ENCODE data around the gene SAMD4A. TPM values are rescaled to one million over a fixed set of nuclear protein-coding genes. Genes with fewer than 3 reads are reported as not detected.

The SAMD4A gene
- total and polyA plus RNA-seq, 8 donors: 2.9 to 12.2 (median 9.4) TPM

Other genes starting within 250 kb of the SAMD4A start
- gene CDKN3, start 170.1 kb upstream of the SAMD4A start, total RNA-seq: 1 to 10 TPM in 3 of 6 donors, under 1 TPM in 2, not detected in 1; 0.66 to 1.6 (median 1.1) TPM
- 1 to 10 TPM in 1 of 2 donors, under 1 TPM in 1; 0.61 to 1.0 TPM for gene CDKN3, start 170.1 kb upstream of the SAMD4A start, polyA plus RNA-seq
- 10 to 100 TPM; 19.7 to 43.5 (median 34.7) TPM for gene CNIH1, start 125.8 kb upstream of the SAMD4A start, total RNA-seq
- gene CNIH1, start 125.8 kb upstream of the SAMD4A start, polyA plus RNA-seq: 10 to 100 TPM; 10.8 to 42.8 TPM
- 10 to 100 TPM in 5 of 6 donors, 1 to 10 TPM in 1; 6.8 to 21.7 (median 14.5) TPM for gene GMFB, start 78.1 kb upstream of the SAMD4A start, total RNA-seq
- 10 to 100 TPM in 1 of 2 donors, 1 to 10 TPM in 1; 5.4 to 13.5 TPM for gene GMFB, start 78.1 kb upstream of the SAMD4A start, polyA plus RNA-seq
- gene CGRRF1, start 57.2 kb upstream of the SAMD4A start, total RNA-seq: 10 to 100 TPM in 3 of 6 donors, 1 to 10 TPM in 3; 8.3 to 11.8 (median 9.9) TPM
- 10 to 100 TPM; 12.9 to 17.6 TPM for gene CGRRF1, start 57.2 kb upstream of the SAMD4A start, polyA plus RNA-seq